Tibial nerve (tissue), 4 donors: ENCODE results near the gene PCSK5.

Experiments used
- EP300 ChIP-seq, 2 donors: sonication (generic); formaldehyde crosslinking; IDR thresholded peaks; one replicate each; pipeline ENCODE4 v1.6.1; 2017; ENCODE audit warnings: antibody characterized with exemption in 2 of 2, mild to moderate bottlenecking in 1 of 2
- POLR2A ChIP-seq, 2 donors: fragments of 450-650 bp; IDR thresholded peaks; one replicate each; pipeline ENCODE4 v1.6.1; 2017; ENCODE audit warnings: antibody characterized with exemption in 2 of 2, mild to moderate bottlenecking in 2 of 2, moderate library complexity in 2 of 2
- TF ChIP-seq, protein P1 (sequence below), 5 experiments: fragments of 200-600 bp in 3 of 5; fragments of 450-650 bp in 2 of 5; sonication (generic) in 3 of 5; IDR thresholded peaks; one replicate each; pipeline ENCODE4 v1.5.1; 2016 to 2019; ENCODE audit warnings: antibody characterized with exemption in 5 of 5, mild to moderate bottlenecking in 3 of 5, moderate library complexity in 2 of 5

DNA sequence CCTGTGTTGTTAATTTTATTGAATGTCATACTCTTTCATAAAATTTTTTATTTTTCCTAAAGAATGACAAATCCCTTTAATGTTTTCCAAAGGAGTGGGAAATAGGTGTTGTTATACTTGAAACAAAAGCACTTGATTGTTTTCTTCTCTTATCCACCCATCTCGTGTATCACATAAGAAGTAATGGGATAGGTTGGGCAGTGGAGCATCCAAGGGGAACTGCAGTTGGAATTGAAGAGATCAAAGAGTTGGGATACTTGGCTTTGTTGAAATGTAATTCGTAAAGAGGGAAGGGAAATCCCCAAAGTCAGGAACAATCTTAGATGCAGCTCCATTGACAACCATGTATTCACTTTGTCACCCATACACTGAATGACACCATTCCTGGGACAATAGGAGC is 148.0 kb downstream of the PCSK5 start:
- TF ChIP-seq POLR2A (IDR thresholded peaks at IDR 0.05) (no peak), EP300 (IDR thresholded peaks at IDR 0.05) (no peak)
- TF ChIP-seq, protein P1, sequence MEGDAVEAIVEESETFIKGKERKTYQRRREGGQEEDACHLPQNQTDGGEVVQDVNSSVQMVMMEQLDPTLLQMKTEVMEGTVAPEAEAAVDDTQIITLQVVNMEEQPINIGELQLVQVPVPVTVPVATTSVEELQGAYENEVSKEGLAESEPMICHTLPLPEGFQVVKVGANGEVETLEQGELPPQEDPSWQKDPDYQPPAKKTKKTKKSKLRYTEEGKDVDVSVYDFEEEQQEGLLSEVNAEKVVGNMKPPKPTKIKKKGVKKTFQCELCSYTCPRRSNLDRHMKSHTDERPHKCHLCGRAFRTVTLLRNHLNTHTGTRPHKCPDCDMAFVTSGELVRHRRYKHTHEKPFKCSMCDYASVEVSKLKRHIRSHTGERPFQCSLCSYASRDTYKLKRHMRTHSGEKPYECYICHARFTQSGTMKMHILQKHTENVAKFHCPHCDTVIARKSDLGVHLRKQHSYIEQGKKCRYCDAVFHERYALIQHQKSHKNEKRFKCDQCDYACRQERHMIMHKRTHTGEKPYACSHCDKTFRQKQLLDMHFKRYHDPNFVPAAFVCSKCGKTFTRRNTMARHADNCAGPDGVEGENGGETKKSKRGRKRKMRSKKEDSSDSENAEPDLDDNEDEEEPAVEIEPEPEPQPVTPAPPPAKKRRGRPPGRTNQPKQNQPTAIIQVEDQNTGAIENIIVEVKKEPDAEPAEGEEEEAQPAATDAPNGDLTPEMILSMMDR (IDR thresholded peaks at IDR 0.05): no peak
